Astrocyte of the cerebellum (primary cell): ENCODE measurements around the gene TRIM54.
"Not testable (repeated sequence)": the region's sequence is repeated elsewhere in the genome, so short reads cannot be mapped to it uniquely, and the experiment has no call there.

Experiments used
- DNase-seq: peaks from one replicate; pipeline ENCODE4 v3.0.0-alpha.2; 2011; ENCODE audit warnings: low read depth
- H3K4me3 ChIP-seq: 2 replicates; pipeline ENCODE4 v1.5.1; 2011; ENCODE audit warnings: mild to moderate bottlenecking, low read depth, low read length, moderate library complexity
- in situ Hi-C: cut with HindIII; loops from 2 replicates; pipeline ENCODE4 v1.10.0; 2017; ENCODE audit warnings: low sequenced_read_pairs
- TF ChIP-seq, protein P1 (sequence below): IDR thresholded peaks from 2 replicates; pipeline ENCODE4 v1.5.1; 2012; ENCODE audit warnings: low read length, low read depth, moderate library complexity, mild to moderate bottlenecking; ENCODE audit errors: missing control alignments

Gene TRIM54

DNA sequence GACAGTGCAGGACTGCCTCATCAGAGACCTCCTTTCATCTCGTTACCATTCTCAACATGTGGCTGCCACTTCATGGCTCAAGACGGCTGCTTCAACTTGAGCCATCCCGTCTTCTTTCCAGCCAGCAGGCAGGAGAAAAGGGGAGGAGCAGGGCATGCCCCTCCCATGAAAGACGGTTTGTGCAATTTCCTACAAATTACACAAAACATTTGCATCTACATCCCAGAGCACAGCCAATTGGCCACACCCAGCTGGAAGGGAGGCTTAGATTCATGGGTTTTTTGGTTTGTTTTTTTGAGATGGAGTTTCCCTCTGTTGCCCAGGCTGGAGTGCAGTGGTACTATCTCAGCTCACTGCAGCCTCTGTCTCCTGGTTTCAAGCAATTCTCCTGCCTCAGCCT lies 14.3 kb downstream of the TRIM54 start:
- no peak for DNase-seq
- H3K4me3 ChIP-seq = no peak overlapping the region
- TF ChIP-seq, protein P1, sequence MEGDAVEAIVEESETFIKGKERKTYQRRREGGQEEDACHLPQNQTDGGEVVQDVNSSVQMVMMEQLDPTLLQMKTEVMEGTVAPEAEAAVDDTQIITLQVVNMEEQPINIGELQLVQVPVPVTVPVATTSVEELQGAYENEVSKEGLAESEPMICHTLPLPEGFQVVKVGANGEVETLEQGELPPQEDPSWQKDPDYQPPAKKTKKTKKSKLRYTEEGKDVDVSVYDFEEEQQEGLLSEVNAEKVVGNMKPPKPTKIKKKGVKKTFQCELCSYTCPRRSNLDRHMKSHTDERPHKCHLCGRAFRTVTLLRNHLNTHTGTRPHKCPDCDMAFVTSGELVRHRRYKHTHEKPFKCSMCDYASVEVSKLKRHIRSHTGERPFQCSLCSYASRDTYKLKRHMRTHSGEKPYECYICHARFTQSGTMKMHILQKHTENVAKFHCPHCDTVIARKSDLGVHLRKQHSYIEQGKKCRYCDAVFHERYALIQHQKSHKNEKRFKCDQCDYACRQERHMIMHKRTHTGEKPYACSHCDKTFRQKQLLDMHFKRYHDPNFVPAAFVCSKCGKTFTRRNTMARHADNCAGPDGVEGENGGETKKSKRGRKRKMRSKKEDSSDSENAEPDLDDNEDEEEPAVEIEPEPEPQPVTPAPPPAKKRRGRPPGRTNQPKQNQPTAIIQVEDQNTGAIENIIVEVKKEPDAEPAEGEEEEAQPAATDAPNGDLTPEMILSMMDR = no peak
- in situ Hi-C loops = no loop called here

DNA sequence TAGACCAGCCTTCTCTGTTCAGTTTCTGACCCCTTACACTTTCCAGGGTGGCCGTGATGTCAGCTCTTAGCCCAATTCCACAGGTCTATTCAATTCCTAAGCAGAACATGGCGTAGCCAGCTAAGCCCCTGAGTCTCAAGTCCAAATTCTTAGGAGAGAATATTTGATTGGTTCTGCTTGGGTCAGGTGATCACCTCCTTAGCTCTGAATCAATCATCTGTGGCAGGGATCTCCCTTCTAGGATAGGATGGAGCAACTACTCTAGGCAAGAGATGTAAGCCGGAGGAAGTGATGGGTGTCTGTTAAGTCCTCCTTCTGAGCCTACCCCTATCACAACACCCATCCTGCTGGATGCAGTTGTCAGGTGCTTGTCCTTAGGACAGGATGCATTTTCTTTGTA lies 15.0 kb downstream of the TRIM54 start:
- no peak overlapping the region for H3K4me3 ChIP-seq
- in situ Hi-C loops = no loop called here
- DNase-seq = no peak
- TF ChIP-seq, protein P1 = no peak

DNA sequence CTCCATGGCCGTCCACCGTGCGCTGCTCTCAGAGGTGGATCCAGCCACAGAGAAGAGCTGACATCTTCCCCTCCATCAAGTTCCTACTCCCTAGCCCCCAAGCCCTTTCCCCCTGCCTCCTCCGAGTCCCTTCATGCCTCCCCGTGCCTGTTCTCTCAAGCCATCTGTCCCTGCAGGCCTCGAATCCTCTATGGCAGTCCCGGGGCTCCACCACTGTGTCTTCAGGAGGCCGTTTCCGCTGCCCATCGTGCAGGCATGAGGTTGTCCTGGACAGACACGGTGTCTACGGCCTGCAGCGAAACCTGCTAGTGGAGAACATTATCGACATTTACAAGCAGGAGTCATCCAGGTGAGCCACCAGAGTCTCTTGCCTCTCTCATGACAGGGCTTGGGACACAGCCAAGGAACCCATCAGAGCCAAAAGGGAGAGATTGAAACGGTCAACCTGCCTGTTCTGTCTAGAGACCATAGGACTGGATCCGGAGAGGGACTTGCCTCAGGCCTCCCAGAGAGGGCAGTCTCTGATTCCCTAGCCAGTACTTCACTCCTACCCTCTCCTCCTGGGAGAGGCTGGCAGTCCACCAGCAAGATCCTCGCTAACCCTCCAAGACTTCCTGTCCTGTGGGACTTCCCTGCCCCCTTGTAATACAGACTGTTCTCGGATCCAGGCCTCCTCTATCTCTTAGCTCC lies 16.3 kb downstream of the TRIM54 start:
- in situ Hi-C loops = no loop called here
- TF ChIP-seq, protein P1 = no peak
- H3K4me3 ChIP-seq = no peak overlapping the region
- no peak for DNase-seq

DNA sequence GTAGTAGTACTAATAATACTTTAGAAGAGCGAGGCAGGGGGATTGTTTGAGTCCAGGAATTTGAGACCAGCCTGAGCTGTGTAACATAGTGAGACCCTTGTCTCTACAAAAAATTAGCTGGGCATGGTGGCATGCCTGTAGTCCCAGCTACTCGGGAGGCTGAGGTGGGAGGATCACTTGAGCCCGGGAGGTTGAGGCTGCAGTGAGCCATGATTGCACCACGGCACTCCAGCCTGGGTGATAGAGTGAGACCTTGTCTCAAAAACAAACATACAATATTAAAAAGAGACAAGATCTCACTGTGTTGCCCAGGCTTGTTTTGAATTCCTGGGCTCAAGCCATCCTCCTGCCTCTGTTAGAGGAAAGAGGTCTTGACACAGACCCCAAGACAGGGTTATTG lies 18.4 kb downstream of the TRIM54 start:
- in situ Hi-C loops, H3K4me3 ChIP-seq, DNase-seq: not testable (repeated sequence)

DNA sequence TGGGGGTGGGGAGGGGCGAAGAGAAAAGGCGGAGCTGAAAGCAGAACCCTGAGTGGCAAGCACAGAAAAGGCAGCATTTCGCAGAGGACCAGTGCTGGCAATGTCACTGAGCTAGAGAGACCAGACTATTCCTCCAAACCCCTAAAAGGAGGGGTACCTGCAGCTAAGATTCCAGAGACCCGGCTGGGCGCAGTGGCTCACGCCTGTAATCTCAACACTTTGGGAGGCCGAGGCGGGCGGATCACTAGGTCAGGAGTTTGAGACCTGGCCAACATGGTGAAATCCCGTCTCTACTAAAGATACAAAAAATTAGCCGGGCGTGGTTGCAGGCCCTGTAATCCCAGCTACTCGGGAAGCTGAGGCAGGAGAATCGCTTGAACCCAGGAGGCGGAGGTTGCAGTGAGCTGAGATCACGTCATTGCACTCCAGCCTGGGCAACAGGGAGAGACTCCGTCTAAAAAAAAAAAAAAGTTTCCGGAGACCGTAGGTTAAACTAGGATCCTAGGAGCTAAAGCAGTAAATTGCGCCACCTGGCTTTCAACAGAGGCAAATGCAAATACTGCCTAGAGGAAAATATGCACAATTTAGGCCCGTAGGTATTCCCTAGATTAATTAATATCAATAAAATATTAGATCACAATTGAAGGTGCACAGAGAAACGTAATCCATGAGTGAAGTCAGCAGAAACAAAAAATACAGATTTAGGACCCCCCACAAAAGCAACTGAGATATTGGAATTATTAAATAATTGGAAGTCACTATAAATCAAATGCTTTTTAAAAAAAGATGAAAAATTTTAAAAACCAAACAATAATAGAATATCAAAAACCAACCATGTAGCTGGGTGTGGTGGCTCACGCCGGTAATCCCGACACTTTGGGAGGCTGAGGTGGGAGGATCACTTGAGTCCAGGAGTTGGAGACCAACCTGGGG lies 21.1 kb downstream of the TRIM54 start:
- in situ Hi-C loops = no loop called here
- no peak for DNase-seq
- TF ChIP-seq, protein P1 = peak; percentile 86
- H3K4me3 ChIP-seq = no peak overlapping the region

DNA sequence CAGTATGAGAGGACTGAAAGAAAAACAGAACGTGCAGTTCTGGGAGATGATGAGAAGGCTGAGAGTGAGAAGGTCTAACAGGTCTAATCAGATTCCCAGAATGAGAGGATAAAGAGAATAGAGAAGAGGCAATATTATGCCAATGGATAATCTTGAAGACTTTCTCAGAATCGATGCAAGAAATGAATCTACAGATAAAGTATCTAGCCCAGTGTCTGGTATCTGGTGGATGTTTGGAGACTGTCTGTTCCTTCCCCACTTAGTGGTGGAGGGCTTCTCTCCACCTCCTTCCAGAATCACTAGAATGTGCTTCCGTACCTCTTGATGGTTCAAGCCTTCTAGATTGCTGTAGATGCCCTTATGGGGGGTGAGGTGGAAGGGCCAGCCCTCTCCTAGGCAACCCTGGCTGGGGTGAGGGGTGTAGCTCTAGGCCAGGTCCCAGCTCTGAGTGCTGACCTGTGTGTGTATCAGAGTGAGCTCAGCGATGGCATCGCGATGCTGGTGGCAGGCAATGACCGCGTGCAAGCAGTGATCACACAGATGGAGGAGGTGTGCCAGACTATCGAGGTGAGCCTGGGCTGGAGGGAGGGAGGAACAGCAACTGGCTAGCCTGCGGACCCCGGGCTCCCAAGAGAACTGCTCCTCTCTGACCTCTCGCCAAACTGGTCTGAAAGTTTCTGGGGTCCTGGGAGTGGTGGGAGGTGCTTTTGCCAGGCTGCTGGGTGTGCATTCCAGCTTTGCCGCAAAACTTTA lies 22.4 kb downstream of the TRIM54 start:
- TF ChIP-seq, protein P1 = no peak
- in situ Hi-C loops = no loop called here
- no peak for DNase-seq
- H3K4me3 ChIP-seq = no peak overlapping the region
